Endometrium (tissue), 2 donors: ENCODE data around the gene HLA-DOB.
A peak's percentile ranks its signal among the peaks of the same experiment; 100 is the strongest.

Source experiments
- FAIRE-seq: peaks from 2 replicates; lab custom pipeline; 2012; peaks lifted over from hg19 to GRCh38; lab: Jason Lieb, UNC
- donor health status: control.
- donor health status: control.

The HLA-DOB gene

GRCh38 chr6:32843331-32843978 lies 26.7 kb upstream of the HLA-DOB start:
- FAIRE-seq, result no peak

DNA sequence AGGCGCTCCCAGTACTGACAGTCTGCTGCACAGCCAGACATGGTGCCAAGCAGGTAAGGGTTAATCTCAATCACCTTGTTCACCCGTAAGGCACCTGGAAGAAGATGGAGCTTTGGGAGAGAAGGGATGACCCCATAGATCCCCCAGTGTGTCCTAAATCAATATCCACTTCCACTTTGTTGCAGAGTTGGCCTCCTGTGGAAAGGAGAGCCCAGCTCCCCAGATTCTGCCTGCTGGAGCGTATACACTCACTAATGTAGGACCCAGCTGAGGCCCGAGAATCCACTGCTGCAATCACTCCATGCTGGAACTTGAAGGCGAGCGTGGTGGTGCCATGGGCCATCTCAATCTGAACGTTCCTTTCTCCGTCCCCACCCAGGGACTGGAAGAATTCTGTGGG lies 25.9 kb upstream of the HLA-DOB start:
- FAIRE-seq, result no peak

GRCh38 chr6:32842021-32842650 lies 25.3 kb upstream of the HLA-DOB start:
- no peak for FAIRE-seq

DNA sequence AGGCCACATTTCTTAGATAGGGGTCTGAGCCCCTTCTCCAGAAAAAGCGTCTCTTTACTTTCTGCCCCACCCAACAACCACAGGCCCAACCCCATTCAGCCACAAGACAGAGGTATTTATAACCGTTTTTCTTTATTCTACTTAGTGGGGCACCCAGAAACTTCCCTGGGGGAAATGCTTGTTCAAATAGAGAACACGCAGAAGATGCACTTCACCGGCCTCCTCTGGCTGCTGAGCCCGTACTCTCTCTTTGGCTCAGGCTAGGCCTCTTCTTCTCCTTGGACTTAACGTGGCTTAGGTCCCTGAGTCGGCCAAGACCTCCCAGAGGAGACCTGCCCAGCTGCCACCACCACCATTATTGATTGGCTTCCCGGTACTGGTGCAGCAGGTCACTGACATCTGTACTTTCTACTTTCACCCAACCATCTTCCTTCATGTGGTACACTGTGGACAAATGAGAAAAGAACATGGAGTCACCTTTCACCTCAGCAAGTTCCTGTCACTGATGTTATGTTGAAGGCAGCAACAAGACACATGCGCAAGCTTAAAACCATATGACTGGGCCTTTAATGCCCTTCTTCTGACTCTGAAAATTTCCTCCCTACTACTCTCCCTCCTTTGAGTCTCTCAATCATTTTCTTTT lies 23.9 kb upstream of the HLA-DOB start:
- FAIRE-seq, result no peak

- FAIRE-seq, result no peak
Measured at GRCh38 chr6:32839356-32839755, 22.6 kb upstream of the HLA-DOB start.

DNA sequence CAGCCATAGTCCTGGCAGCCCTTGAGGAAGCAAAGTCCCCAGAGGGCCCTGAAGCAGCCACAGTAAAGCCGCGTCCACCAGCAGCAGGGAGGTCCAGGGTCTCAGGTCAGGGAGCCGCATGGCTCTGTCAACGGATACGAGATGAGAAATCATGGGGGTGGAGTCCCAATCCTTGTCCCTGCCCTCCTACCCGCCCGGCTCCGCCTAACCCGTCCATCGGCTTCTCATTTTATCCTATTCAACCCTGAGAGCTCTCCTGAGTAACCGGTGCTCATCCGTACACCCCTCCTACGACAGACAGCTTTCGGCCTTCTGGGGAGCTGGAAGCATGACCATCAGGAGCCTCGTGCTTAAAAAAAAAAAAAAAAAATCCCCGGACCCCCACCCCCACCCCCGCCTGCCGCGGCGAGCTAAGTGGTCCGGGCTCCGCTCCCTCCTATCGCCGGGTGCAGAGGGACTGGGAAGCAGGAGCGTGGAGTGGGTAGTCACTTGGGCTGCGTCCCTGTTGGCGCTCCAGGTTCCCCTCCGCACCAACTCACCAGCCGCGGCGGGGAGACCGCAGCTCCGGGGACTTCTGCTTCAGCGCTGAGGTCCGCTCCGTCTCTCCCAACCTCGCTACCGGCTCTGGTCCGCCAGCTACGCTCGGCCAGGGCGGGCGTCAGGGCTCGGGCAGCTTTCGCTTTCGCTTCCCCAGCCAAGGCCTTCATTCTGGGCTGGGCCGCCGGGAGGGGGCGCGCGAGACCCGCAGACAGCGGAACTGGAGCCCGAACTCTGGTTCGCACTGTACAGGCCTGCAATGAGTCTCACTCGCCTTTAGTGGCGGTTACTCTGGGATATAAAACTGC lies 21.5 kb upstream of the HLA-DOB start, which contains the start of gene TAP2:
TAP2 (minus strand) TSS at position 626 of the 845 bp plus-strand sequence; CDS start at position 120, 506 bp downstream.
- peak; percentile 61 for FAIRE-seq

- no peak for FAIRE-seq
Measured at GRCh38 chr6:32837651-32838113, 20.9 kb upstream of the HLA-DOB start.

DNA sequence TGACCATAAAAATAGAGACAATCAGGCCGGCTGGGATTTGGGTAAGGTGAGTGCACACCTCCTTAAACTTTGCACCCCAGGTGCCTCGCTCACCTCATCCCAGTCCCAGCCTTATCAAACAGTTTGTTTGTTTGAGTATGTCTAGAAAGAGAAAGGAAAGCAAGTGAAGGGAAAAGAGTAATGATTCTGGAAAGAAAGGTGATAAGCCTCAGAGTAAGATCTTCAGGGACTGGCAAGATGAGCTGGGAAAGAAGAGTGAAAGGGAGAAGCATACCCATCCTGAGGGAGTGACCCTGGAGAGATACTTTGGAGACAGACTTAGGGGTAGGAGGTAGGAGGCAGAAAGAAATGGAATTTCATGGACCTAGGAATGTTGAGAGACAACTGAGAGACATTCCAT lies 20.1 kb upstream of the HLA-DOB start:
- no peak for FAIRE-seq

- FAIRE-seq, result no peak
Measured at GRCh38 chr6:32835167-32835893, 18.5 kb upstream of the HLA-DOB start.

DNA sequence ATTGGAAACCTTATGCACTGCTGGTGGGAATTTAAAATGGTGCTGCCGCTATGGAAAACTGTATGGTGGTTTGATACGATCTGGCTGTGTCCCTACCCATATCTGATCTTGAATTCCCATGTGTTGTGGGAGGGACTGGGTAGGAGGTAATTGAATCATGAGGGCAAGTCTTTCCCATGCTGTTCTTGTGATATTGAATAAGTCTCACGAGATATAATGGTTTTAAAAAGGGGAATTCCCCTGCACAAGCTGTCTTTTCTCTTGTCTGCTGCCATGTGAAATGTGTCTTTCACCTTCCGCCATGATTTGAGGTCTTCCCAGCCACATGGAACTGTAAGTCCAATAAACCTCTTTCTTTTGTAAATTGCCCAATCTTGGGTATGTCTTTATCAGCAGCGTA lies 16.9 kb upstream of the HLA-DOB start:
- FAIRE-seq, result no peak

DNA sequence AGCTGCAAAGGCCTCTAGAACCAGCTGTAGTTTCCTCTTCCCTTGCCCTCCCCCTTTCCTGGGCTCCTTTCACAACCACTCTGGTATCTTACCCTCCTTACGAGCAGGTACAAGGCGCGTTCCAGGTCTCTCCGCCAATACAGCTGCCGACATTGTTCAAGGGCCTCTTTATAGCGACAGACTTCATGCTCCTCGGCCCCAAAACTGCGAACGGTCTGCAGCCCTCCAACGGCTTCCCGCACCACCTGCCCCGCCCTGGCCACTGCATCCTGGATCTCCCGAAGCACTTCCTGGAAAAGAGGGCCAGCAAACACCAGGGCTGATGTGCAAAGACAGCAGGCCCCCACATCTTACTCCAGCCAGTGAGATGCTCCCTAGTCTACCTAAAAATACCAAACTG lies 15.7 kb upstream of the HLA-DOB start:
- no peak for FAIRE-seq

GRCh38 chr6:32830936-32831335 lies 14.1 kb upstream of the HLA-DOB start:
- FAIRE-seq, result no peak

GRCh38 chr6:32830017-32830416 lies 13.2 kb upstream of the HLA-DOB start:
- FAIRE-seq, result no peak

- FAIRE-seq, result no peak
Measured at GRCh38 chr6:32829495-32829894, 12.7 kb upstream of the HLA-DOB start.

DNA sequence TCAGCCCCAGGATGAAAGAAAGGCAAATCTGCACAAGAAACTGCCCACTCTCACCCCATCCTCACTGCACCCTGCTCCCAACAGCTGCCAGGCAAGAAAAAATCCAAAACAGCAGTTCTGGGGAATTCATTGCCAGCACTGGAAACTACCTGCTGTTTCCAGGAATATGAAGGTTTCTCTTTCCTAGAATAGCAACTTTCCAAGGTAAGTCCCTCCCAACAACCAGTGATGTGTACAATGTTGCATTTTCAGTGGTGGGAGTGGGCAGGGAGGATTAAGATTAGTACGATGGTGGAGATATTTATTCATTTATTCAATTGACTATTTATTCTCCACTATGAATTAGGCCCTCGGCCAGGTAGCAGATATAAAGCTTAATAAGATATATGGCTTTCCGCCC lies 10.2 kb upstream of the HLA-DOB start:
- FAIRE-seq, result no peak

DNA sequence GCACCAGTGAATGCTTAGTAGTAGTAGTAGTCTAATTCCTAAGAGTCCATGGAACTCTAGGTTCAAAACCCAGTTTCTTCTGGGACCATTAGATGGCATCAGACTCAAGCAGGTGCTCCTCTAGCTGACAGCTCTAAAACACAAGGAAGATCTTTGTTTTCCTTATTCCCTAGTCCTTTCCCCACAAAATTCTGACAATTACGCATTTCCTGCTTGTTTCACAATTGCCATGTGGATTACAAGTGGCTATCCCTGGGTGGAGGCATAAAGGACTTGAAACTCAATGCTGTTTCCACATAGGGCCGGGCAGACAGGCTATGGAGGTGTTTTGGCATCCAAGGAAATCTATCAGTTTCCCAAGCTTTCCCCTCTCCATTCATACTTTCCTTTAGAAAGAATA lies 9.2 kb upstream of the HLA-DOB start:
- no peak for FAIRE-seq

GRCh38 chr6:32819729-32820128 lies 2.9 kb upstream of the HLA-DOB start:
- FAIRE-seq, result no peak

- FAIRE-seq, result no peak
Measured at GRCh38 chr6:32818867-32819266, 2.1 kb upstream of the HLA-DOB start.

- FAIRE-seq, result no peak
Measured at GRCh38 chr6:32815996-32816395, 806 bp downstream of the HLA-DOB start.

DNA sequence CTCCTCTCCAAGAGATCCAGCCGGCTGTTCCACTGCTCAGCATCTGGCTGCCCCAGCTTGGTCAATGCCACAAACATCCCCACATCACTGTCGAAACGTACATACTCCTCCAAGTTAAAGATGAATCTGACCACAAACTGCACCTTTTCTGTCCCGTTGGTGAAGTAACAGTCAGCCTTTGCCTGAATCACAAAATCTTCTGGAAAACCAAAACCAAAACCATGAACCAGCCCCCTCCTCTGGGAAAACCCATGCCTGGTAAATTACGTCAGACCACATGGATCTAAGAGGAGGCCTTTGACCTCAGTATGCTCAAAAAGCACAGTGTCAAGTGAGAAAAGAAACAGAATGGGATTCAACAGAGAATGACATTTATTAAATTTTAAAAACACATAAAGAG lies 1.7 kb downstream of the HLA-DOB start:
- FAIRE-seq, result no peak

DNA sequence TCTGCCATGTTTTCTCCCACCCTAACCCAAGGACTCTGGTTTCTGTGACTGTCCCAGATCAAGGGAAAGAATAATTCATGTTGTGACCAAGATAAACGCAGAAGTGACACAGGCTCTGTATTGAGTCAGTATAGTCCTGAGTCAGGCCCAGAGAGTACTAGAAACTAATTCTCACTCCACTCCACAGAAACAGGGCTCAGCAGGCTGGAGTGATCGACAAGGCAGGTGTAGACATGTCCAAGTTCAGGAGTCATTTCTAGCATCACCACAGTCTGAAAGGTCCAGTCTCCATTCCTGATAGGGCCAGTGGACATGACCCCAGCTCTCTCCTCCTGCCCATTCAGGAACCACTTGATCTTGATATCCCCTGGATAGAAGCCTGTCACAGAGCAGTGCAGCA lies 2.7 kb downstream of the HLA-DOB start:
- no peak for FAIRE-seq

GRCh38 chr6:32809171-32809570 lies 7.6 kb downstream of the HLA-DOB start:
- no peak for FAIRE-seq
